GM23338 (cell line): ENCODE measurements around the gene AGPAT4. TPM values are rescaled to one million over a fixed set of nuclear protein-coding genes. Genes with fewer than 3 reads are reported as not detected.

Source experiments
- ATAC-seq: fragments of 200-7000 bp; cut with Tn5 transposase; 3 replicates; pipeline ENCODE4 v1.9.1; 2020
- DNase-seq: peaks from one replicate; pipeline ENCODE4 v3.0.0-alpha.2; 2015; ENCODE audit warnings: low spot score
- H2AFZ ChIP-seq: fragments of 200-600 bp; sonication (generic); 2 replicates; pipeline ENCODE4 v1.8.0; 2016; ENCODE audit warnings: antibody characterized with exemption, mild to moderate bottlenecking, moderate library complexity
- H3F3A ChIP-seq: fragments of 200-600 bp; sonication (generic); replicated peaks from 2 replicates; pipeline ENCODE4 v1.8.0; 2017; ENCODE audit warnings: antibody characterized with exemption, mixed run types, low read depth
- H3K27ac ChIP-seq: fragments of 200-600 bp; sonication (generic); 2 replicates; pipeline ENCODE4 v1.6.1; 2016; ENCODE audit warnings: low read depth
- H3K27me3 ChIP-seq: fragments of 200-600 bp; sonication (generic); 2 replicates; pipeline ENCODE4 v1.8.0; 2016; ENCODE audit warnings: mild to moderate bottlenecking, mixed run types, moderate library complexity; ENCODE audit not compliant: insufficient read depth
- H3K36me3 ChIP-seq: fragments of 200-600 bp; sonication (generic); 2 replicates; pipeline ENCODE4 v1.8.0; 2016; ENCODE audit warnings: mild to moderate bottlenecking; ENCODE audit not compliant: insufficient read depth
- H3K4me1 ChIP-seq: fragments of 200-600 bp; sonication (generic); 2 replicates; pipeline ENCODE4 v1.8.0; 2016; ENCODE audit warnings: mild to moderate bottlenecking, moderate library complexity; ENCODE audit not compliant: insufficient read depth
- H3K4me2 ChIP-seq: fragments of 200-600 bp; sonication (generic); 2 replicates; pipeline ENCODE4 v1.7.1; 2017; ENCODE audit warnings: mixed run types
- H3K4me3 ChIP-seq: fragments of 200-600 bp; sonication (generic); 2 replicates; pipeline ENCODE4 v1.6.1; 2016; ENCODE audit warnings: mixed run types
- H3K79me2 ChIP-seq: fragments of 200-600 bp; sonication (generic); replicated peaks from 2 replicates; pipeline ENCODE4 v1.8.0; 2017; ENCODE audit warnings: mild to moderate bottlenecking; ENCODE audit not compliant: insufficient read depth
- H3K9me2 ChIP-seq: fragments of 200-600 bp; sonication (generic); 2 replicates; pipeline ENCODE4 v1.8.0; 2017; ENCODE audit not compliant: insufficient read depth
- H4K20me1 ChIP-seq: fragments of 200-600 bp; sonication (generic); replicated peaks from 2 replicates; pipeline ENCODE4 v1.8.0; 2017; ENCODE audit warnings: mild to moderate bottlenecking; ENCODE audit not compliant: insufficient read depth
- H3K27ac Mint-ChIP-seq: 2 replicates; pipeline ENCODE4 v1.8.0; 2020; ENCODE audit warnings: inconsistent platforms, mild to moderate bottlenecking, moderate library complexity, mixed read lengths
- H3K27me3 Mint-ChIP-seq: 3 replicates; pipeline ENCODE4 v1.8.0; 2022; ENCODE audit warnings: low read depth, mild to moderate bottlenecking, moderate library complexity, mixed read lengths, inconsistent platforms; ENCODE audit not compliant: insufficient read depth, poor library complexity
- H3K36me3 Mint-ChIP-seq: 3 replicates; pipeline ENCODE4 v1.8.0; 2021; ENCODE audit warnings: low read depth, mild to moderate bottlenecking, inconsistent platforms, moderate library complexity, mixed read lengths
- H3K4me1 Mint-ChIP-seq: 3 replicates; pipeline ENCODE4 v1.8.0; 2020; ENCODE audit warnings: mild to moderate bottlenecking, inconsistent platforms, mixed read lengths
- H3K4me3 Mint-ChIP-seq: 3 replicates; pipeline ENCODE4 v1.8.0; 2021; ENCODE audit warnings: moderate library complexity, mild to moderate bottlenecking, inconsistent platforms, mixed read lengths
- H3K9me3 Mint-ChIP-seq: 3 replicates; pipeline ENCODE4 v1.8.0; 2020; ENCODE audit warnings: moderate library complexity, mild to moderate bottlenecking, inconsistent platforms, mixed read lengths
- CTCF ChIP-seq, 2 experiments: fragments of 200-600 bp in 1 of 2; sonication (generic) in 1 of 2; conservative IDR thresholded peaks; 2 replicates each; pipeline versions ENCODE4 v1.5.1 to v1.6.1; 2016 to 2017; ENCODE audit warnings: antibody characterized with exemption in 2 of 2, low read depth in 2 of 2, mild to moderate bottlenecking in 2 of 2, moderate library complexity in 1 of 2
- ETS1 ChIP-seq: IDR thresholded peaks from 2 replicates; pipeline ENCODE4 v1.6.1; 2016; ENCODE audit warnings: antibody characterized with exemption
- EZH2phosphoT487 ChIP-seq: fragments of 200-600 bp; sonication (generic); IDR thresholded peaks from one replicate; pipeline ENCODE4 v1.8.1; 2018; ENCODE audit warnings: antibody characterized with exemption; ENCODE audit not compliant: unreplicated experiment
- JUNB ChIP-seq: IDR thresholded peaks from one replicate; pipeline ENCODE4 v1.6.1; 2016; ENCODE audit warnings: antibody characterized with exemption; ENCODE audit not compliant: unreplicated experiment
- NANOG ChIP-seq: IDR thresholded peaks from 2 replicates; pipeline ENCODE4 v1.6.1; 2016; ENCODE audit warnings: antibody characterized with exemption, borderline replicate concordance
- REST ChIP-seq: IDR thresholded peaks from one replicate; pipeline ENCODE4 v1.6.1; 2018; ENCODE audit warnings: antibody characterized with exemption; ENCODE audit not compliant: unreplicated experiment
- STAT1 ChIP-seq: IDR thresholded peaks from one replicate; pipeline ENCODE4 v1.6.1; 2016; ENCODE audit warnings: antibody characterized with exemption; ENCODE audit not compliant: unreplicated experiment
- ZNF114 ChIP-seq: fragments of 250-450 bp; sonication (Bioruptor Pico); IDR thresholded peaks from 2 replicates; pipeline ENCODE4 v1.5.0; 2020; ENCODE audit warnings: mild to moderate bottlenecking, moderate library complexity
- ZNF331 ChIP-seq: fragments of 250-450 bp; sonication (Bioruptor Pico); IDR thresholded peaks from 2 replicates; pipeline ENCODE4 v1.5.0; 2020; ENCODE audit warnings: low read depth, mild to moderate bottlenecking, moderate library complexity
- polyA plus RNA-seq: library from polyadenylated mRNA; unstranded; fragments of >200 nt; fragmentation: Nextera tagmentation; extraction: Ambion mirVana; gene quantifications from 2 replicates; pipeline ENCODE4 v1.2.1, GENCODE V29; 2016
- total RNA-seq: library from RNA; depleted of rRNA; stranded (reverse); fragments of >200 nt; shearing (Covaris generic); gene quantifications from 2 replicates; pipeline ENCODE4 v1.2.3, GENCODE V29; 2014

The AGPAT4 gene
- total and polyA plus RNA-seq, 2 experiments from 2014 or later: 8.9 to 19.3 TPM

GRCh38 chr6:161139766-161140553 lies 133.9 kb downstream of the AGPAT4 start:
- Histone ChIP-seq H3F3A (no peaks in the 10 kb centered on the region), H3K27ac (no peak overlapping the region), H3K4me3 (no peak overlapping the region), H3K36me3 (no peaks in the 10 kb centered on the region), H3K27me3 (no peaks in the 10 kb centered on the region), H3K9me2 (no peaks in the 10 kb centered on the region), H3K4me2 (no peak overlapping the region), H3K4me1 (no peaks in the 10 kb centered on the region), H2AFZ (no peak overlapping the region), H3K79me2 (no peaks in the 10 kb centered on the region), H4K20me1 (no peaks in the 10 kb centered on the region)
- Mint-ChIP-seq H3K4me1 (peaks cover 10% of the 10 kb centered on the region), H3K27me3 (peaks cover 8% of the 10 kb centered on the region), H3K27ac (no peak overlapping the region), H3K9me3 (no peaks in the 10 kb centered on the region), H3K4me3 (no peak overlapping the region), H3K36me3 (peaks cover 53% of the 10 kb centered on the region)
- ATAC-seq (peak; percentile 72), DNase-seq (peak; percentile 47)
- TF ChIP-seq ZNF114 (CRISPR knock-in tag): no peak
- TF ChIP-seq EZH2phosphoT487: no peak
- TF ChIP-seq REST: no peak
- no peak for TF ChIP-seq ZNF331
- TF ChIP-seq JUNB: no peak
- no peak for TF ChIP-seq ETS1
- TF ChIP-seq NANOG: no peak
- no peak for TF ChIP-seq STAT1
- TF ChIP-seq CTCF (conservative IDR thresholded peaks at IDR 0.05; ENCODE audit: low read depth in 2 of 2): peak in 1 of 2 experiments; percentile 35; a peak in 2 of 4 replicates
